ENCODE data around the gene CHRNA3.
"Not testable (repeated sequence)": the region's sequence is repeated elsewhere in the genome, so short reads cannot be mapped to it uniquely, and the experiment has no call there.

The CHRNA3 gene

DNA sequence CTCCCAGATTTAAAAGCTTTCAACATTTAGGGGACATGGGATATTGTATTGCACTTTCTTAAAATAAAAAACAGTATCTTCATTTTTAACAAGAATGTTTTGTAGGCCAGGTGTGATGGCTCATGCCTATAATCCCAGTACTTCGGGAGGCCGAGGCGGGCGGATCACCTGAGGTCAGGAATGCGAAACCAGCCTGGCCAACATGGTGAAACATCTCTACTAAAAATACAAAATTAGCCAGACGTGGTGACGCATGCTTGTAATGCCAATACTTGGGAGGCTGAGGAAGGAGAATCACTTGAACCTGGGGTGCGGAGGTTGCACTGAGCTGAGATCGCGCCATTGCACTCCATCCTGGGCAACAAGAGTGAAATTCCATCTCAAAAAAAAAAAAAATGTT is 60.6 kb downstream of the CHRNA3 start:
- DNase-seq (ENCODE audit: low read depth), result not testable (repeated sequence)

- no peak for DNase-seq (ENCODE audit: low read depth)
Observed at GRCh38 chr15:78552597-78552996, 68.2 kb downstream of the CHRNA3 start.

DNA sequence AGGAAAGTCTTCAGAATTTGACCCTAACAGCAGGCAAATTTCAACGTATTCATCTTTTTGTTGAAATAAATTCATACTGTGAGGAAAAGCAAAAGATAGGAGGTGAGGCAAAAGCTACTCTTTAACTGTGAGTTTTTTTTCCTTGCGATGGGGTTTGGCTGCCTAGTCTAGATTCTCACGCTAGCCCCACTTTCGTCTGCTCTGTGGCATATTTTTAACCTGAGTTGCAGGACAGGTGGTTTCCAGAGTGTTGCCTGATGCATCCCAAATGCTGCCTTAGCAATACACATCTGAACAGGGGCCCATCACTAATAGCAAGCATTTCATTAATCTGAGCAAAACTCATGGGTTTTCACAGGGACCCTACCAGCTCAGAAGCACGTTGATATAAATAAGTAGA is 68.9 kb downstream of the CHRNA3 start:
- no peak for DNase-seq (ENCODE audit: low read depth)

- DNase-seq (ENCODE audit: low read depth), result no peak
Observed at GRCh38 chr15:78550815-78551214, 70.0 kb downstream of the CHRNA3 start.

- DNase-seq (ENCODE audit: low read depth), result no peak
Observed at GRCh38 chr15:78550194-78550593, 70.6 kb downstream of the CHRNA3 start.

Data from stimulated activated CD8-positive, alpha-beta memory T cell treated with anti-CD3 and anti-CD28 coated beads, Interleukin-4, amount 100 ng/mL, for 24 hours (primary cell).